T-helper 1 cell (primary cell): ENCODE data around the gene TRAPPC14.
"Not testable (repeated sequence)": the region's sequence is repeated elsewhere in the genome, so short reads cannot be mapped to it uniquely, and the experiment has no call there.

Experiments used
- DNase-seq, 5 donors: peaks; one replicate each; pipeline ENCODE4 v3.0.0-alpha.2; 2012 to 2020

TRAPPC14 gene

GRCh38 chr7:100152937-100153666 lies 5.4 kb downstream of the TRAPPC14 start:
- DNase-seq = no peak

- no peak for DNase-seq
Measured at GRCh38 chr7:100152404-100152803, 6.1 kb downstream of the TRAPPC14 start.

- DNase-seq = peak; percentile 97 to 100 (median 98)
Measured at GRCh38 chr7:100148559-100149328, 9.8 kb downstream of the TRAPPC14 start, which contains the start of gene LAMTOR4. Gene LAMTOR4 (plus strand): TSS chr7:100148918. CDS start chr7:100148973, 55 bp downstream.

- no peak for DNase-seq
Measured at GRCh38 chr7:100148225-100148558, 10.3 kb downstream of the TRAPPC14 start.

- no peak for DNase-seq
Measured at GRCh38 chr7:100147278-100147677, 11.2 kb downstream of the TRAPPC14 start.

GRCh38 chr7:100146350-100146749 lies 12.2 kb downstream of the TRAPPC14 start:
- not testable (repeated sequence) for DNase-seq

GRCh38 chr7:100142461-100142860 lies 16.1 kb downstream of the TRAPPC14 start:
- DNase-seq = no peak

GRCh38 chr7:100141555-100141949 lies 17.0 kb downstream of the TRAPPC14 start:
- DNase-seq = no peak

- DNase-seq = no peak
Measured at GRCh38 chr7:100137851-100138760, 20.4 kb downstream of the TRAPPC14 start.

GRCh38 chr7:100132697-100133151 lies 25.8 kb downstream of the TRAPPC14 start:
- DNase-seq = peak in 4 of 5 donors; percentile 46 to 66 (median 54)

GRCh38 chr7:100132126-100132525 lies 26.4 kb downstream of the TRAPPC14 start:
- no peak for DNase-seq

- peak; percentile 67 to 81 (median 73) for DNase-seq
Measured at GRCh38 chr7:100130608-100131453, 27.7 kb downstream of the TRAPPC14 start.

- not testable (repeated sequence) for DNase-seq
Measured at GRCh38 chr7:100130220-100130607, 28.3 kb downstream of the TRAPPC14 start.

- no peak for DNase-seq
Measured at GRCh38 chr7:100128637-100128963, 29.9 kb downstream of the TRAPPC14 start.

GRCh38 chr7:100127866-100128636 lies 30.5 kb downstream of the TRAPPC14 start:
- peak in 1 of 5 donors; percentile 31 for DNase-seq

- DNase-seq = peak; percentile 81 to 92 (median 88)
Measured at GRCh38 chr7:100126931-100127865, 31.3 kb downstream of the TRAPPC14 start, which contains the start of gene MBLAC1. Gene MBLAC1 (plus strand): TSS chr7:100126967. CDS start chr7:100127396, 429 bp downstream.

- DNase-seq = no peak
Measured at GRCh38 chr7:100126239-100126930, 32.1 kb downstream of the TRAPPC14 start.

GRCh38 chr7:100124301-100125230 lies 34.0 kb downstream of the TRAPPC14 start:
- no peak for DNase-seq
